IMR-90 (cell line): ENCODE results near the gene MAGI1. TPM values are rescaled to one million over a fixed set of nuclear protein-coding genes. Genes with fewer than 3 reads are reported as not detected.

Source experiments
- ATAC-seq: fragments of 200-7000 bp; cut with Tn5 transposase; 2 replicates; pipeline ENCODE4 v1.9.1; 2020; ENCODE audit warnings: low read depth, mild to moderate bottlenecking, moderate library complexity
- BruUV-seq: library from RNA; stranded (reverse); fragments of 400-500 nt; replicated peaks from 2 replicates; lab custom pipeline; 2021; lab: Mats Ljungman, UMichigan
- CTCF ChIA-PET: fragments of 300-600 bp; formaldehyde crosslinking; extraction: SDS; loops from one replicate; lab custom pipeline; 2021; ENCODE audit warnings: antibody characterized with exemption; lab: Yijun Ruan, JAX
- POLR2A ChIA-PET: fragments of 300-600 bp; sonication (Branson Sonifier 250); formaldehyde crosslinking; loops from one replicate; lab custom pipeline; 2022; ENCODE audit warnings: antibody characterized with exemption; ENCODE audit not compliant: unreplicated experiment; lab: Charles Lee
- DNase-seq: peaks from one replicate; pipeline ENCODE4 v3.0.0; 2013
- H2AFZ ChIP-seq: replicated peaks from 2 replicates; pipeline ENCODE3; 2013; ENCODE audit warnings: low read length, mild to moderate bottlenecking; ENCODE audit not compliant: poor library complexity
- H2AK5ac ChIP-seq: 2 replicates; pipeline ENCODE4 v1.6.1; 2013; ENCODE audit warnings: low read depth, low read length, inconsistent platforms
- H2AK9ac ChIP-seq: replicated peaks from 2 replicates; pipeline ENCODE3; 2013; ENCODE audit warnings: mild to moderate bottlenecking, low read depth, low read length, moderate library complexity; ENCODE audit not compliant: poor library complexity
- H2BK120ac ChIP-seq: 2 replicates; pipeline ENCODE4 v1.6.1; 2013; ENCODE audit warnings: low read depth, low read length, inconsistent platforms
- H2BK15ac ChIP-seq: 3 replicates; pipeline ENCODE4 v1.6.1; 2013; ENCODE audit warnings: low read depth, low read length, inconsistent platforms
- H2BK20ac ChIP-seq: 2 replicates; pipeline ENCODE4 v1.6.1; 2013; ENCODE audit warnings: low read depth, mild to moderate bottlenecking, inconsistent platforms, low read length, moderate library complexity
- H2BK5ac ChIP-seq: 2 replicates; pipeline ENCODE4 v1.6.1; 2013; ENCODE audit warnings: mild to moderate bottlenecking, low read depth, low read length, inconsistent platforms; ENCODE audit not compliant: poor library complexity, severe bottlenecking
- H3K14ac ChIP-seq: replicated peaks from 2 replicates; pipeline ENCODE4 v1.6.1; 2013; ENCODE audit warnings: low read depth, low read length, inconsistent platforms
- H3K18ac ChIP-seq: 2 replicates; pipeline ENCODE4 v1.6.1; 2013; ENCODE audit warnings: low read depth, low read length, control low read depth
- H3K23ac ChIP-seq: 2 replicates; pipeline ENCODE4 v1.6.1; 2013; ENCODE audit warnings: low read depth, low read length, inconsistent platforms
- H3K27ac ChIP-seq: 2 replicates; pipeline ENCODE4 v1.5.1; 2013; ENCODE audit warnings: mild to moderate bottlenecking, control low read depth, low read length; ENCODE audit not compliant: insufficient read depth
- H3K27me3 ChIP-seq: 2 replicates; pipeline ENCODE4 v1.6.1; 2013; ENCODE audit warnings: low read length; ENCODE audit not compliant: control insufficient read depth, insufficient read depth
- H3K36me3 ChIP-seq: 2 replicates; pipeline ENCODE4 v1.6.1; 2013; ENCODE audit warnings: low read length, mixed read lengths; ENCODE audit not compliant: control insufficient read depth, insufficient read depth
- H3K4ac ChIP-seq: 2 replicates; pipeline ENCODE4 v1.6.1; 2013; ENCODE audit warnings: low read depth, low read length, inconsistent platforms
- H3K4me1 ChIP-seq: 2 replicates; pipeline ENCODE4 v1.6.1; 2013; ENCODE audit warnings: low read length, mixed read lengths; ENCODE audit not compliant: control insufficient read depth, insufficient read depth
- H3K4me2 ChIP-seq: 2 replicates; pipeline ENCODE4 v1.6.1; 2013; ENCODE audit warnings: low read depth, mild to moderate bottlenecking, control low read depth, low read length, moderate library complexity
- H3K4me3 ChIP-seq: 2 replicates; pipeline ENCODE4 v1.5.1; 2013; ENCODE audit warnings: low read depth, mild to moderate bottlenecking, control low read depth, low read length, moderate library complexity; ENCODE audit not compliant: insufficient read depth
- H3K56ac ChIP-seq: 2 replicates; pipeline ENCODE4 v1.6.1; 2013; ENCODE audit warnings: low read length, inconsistent platforms; ENCODE audit not compliant: insufficient read depth; ENCODE audit errors: extremely low read depth
- H3K79me1 ChIP-seq, 2 experiments: 2 replicates each; pipeline ENCODE4 v1.6.1; 2013; ENCODE audit warnings: low read length in 2 of 2, inconsistent platforms in 1 of 2, low read depth in 1 of 2
- H3K9ac ChIP-seq: 2 replicates; pipeline ENCODE4 v1.6.1; 2013; ENCODE audit warnings: low read depth, low read length, control low read depth
- H3K9me1 ChIP-seq: 2 replicates; pipeline ENCODE4 v1.6.1; 2013; ENCODE audit warnings: low read length, inconsistent platforms; ENCODE audit not compliant: insufficient read depth
- H3K9me3 ChIP-seq: 2 replicates; pipeline ENCODE4 v1.6.1; 2013; ENCODE audit warnings: low read length; ENCODE audit not compliant: control insufficient read depth, insufficient read depth
- H4K20me1 ChIP-seq: 2 replicates; pipeline ENCODE4 v1.6.1; 2013; ENCODE audit warnings: low read length, inconsistent platforms; ENCODE audit not compliant: insufficient read depth
- H4K5ac ChIP-seq: 2 replicates; pipeline ENCODE4 v1.6.1; 2013; ENCODE audit warnings: mild to moderate bottlenecking, low read depth, low read length, control low read depth
- H4K8ac ChIP-seq, 2 experiments: 2 replicates each; pipeline ENCODE4 v1.6.1; 2013; ENCODE audit warnings: low read depth in 2 of 2, low read length in 2 of 2, control low read depth in 1 of 2, inconsistent platforms in 1 of 2
- H4K91ac ChIP-seq: 2 replicates; pipeline ENCODE4 v1.6.1; 2013; ENCODE audit warnings: low read depth, low read length, inconsistent platforms; ENCODE audit not compliant: insufficient read depth
- BHLHE40 ChIP-seq: fragments of 150-350 bp; IDR thresholded peaks from 2 replicates; pipeline ENCODE4 v1.6.1; 2016; ENCODE audit warnings: mild to moderate bottlenecking, low read depth, low read length
- CEBPB ChIP-seq: IDR thresholded peaks from 2 replicates; pipeline ENCODE4 v1.6.1; 2012; ENCODE audit warnings: low read depth, low read length, improper control_type of control experiment
- CHD1 ChIP-seq: IDR thresholded peaks from 2 replicates; pipeline ENCODE4 v1.6.1; 2012; ENCODE audit warnings: low read depth, low read length, improper control_type of control experiment
- ELK1 ChIP-seq: fragments of 150-350 bp; IDR thresholded peaks from 2 replicates; pipeline ENCODE4 v1.6.1; 2016; ENCODE audit warnings: low read depth, mild to moderate bottlenecking, low read length, moderate library complexity, borderline replicate concordance
- FOS ChIP-seq: fragments of 150-350 bp; IDR thresholded peaks from 2 replicates; pipeline ENCODE4 v1.6.1; 2016; ENCODE audit warnings: low read depth, low read length
- MAFK ChIP-seq: IDR thresholded peaks from 2 replicates; pipeline ENCODE4 v1.6.1; 2012; ENCODE audit warnings: low read depth, low read length, improper control_type of control experiment
- MAZ ChIP-seq: IDR thresholded peaks from 2 replicates; pipeline ENCODE4 v1.6.1; 2012; ENCODE audit warnings: low read depth, mild to moderate bottlenecking, low read length, improper control_type of control experiment, moderate library complexity, borderline replicate concordance
- MXI1 ChIP-seq: IDR thresholded peaks from 2 replicates; pipeline ENCODE4 v1.6.1; 2012; ENCODE audit warnings: low read depth, mild to moderate bottlenecking, low read length, moderate library complexity, borderline replicate concordance
- NFE2L2 ChIP-seq: fragments of 150-350 bp; IDR thresholded peaks from 2 replicates; pipeline ENCODE4 v1.6.1; 2016; ENCODE audit warnings: low read depth, mild to moderate bottlenecking, low read length
- POLR2A ChIP-seq: IDR thresholded peaks from 2 replicates; pipeline ENCODE4 v1.6.1; 2012; ENCODE audit warnings: mild to moderate bottlenecking, low read depth, low read length
- RAD21 ChIP-seq: IDR thresholded peaks from 2 replicates; pipeline ENCODE4 v1.6.1; 2012; ENCODE audit warnings: low read length, improper control_type of control experiment
- RCOR1 ChIP-seq: IDR thresholded peaks from 2 replicates; pipeline ENCODE4 v1.6.1; 2012; ENCODE audit warnings: mild to moderate bottlenecking, low read length, improper control_type of control experiment; ENCODE audit not compliant: insufficient replicate concordance
- RFX5 ChIP-seq: IDR thresholded peaks from 2 replicates; pipeline ENCODE4 v1.8.0; 2012; ENCODE audit warnings: low read depth, mild to moderate bottlenecking, low read length, moderate library complexity
- SMC3 ChIP-seq: fragments of 150-350 bp; IDR thresholded peaks from 2 replicates; pipeline ENCODE4 v1.6.1; 2016; ENCODE audit warnings: low read depth, mild to moderate bottlenecking, antibody characterized with exemption, low read length, moderate library complexity
- USF2 ChIP-seq: fragments of 150-350 bp; IDR thresholded peaks from 2 replicates; pipeline ENCODE4 v1.6.1; 2017; ENCODE audit warnings: mild to moderate bottlenecking, antibody characterized with exemption, low read length, low read depth
- WGBS, 2 experiments: methylation state at CpG; one replicate each; pipeline versions ENCODE4 v1.1.5 to v1.1.7; 2013; ENCODE audit warnings: missing lambda C conversion rate in 2 of 2; ENCODE audit not compliant: insufficient read length in 1 of 2; ENCODE audit errors: extremely low coverage in 2 of 2; 5-methylcytosine and 5-hydroxymethylcytosine counted together
- dilution Hi-C: fragments of 300-500 bp; cut with HindIII; formaldehyde crosslinking; loops from one replicate; pipeline ENCODE4 v1.14.3; 2018; ENCODE audit warnings: low sequenced_read_pairs; ENCODE audit not compliant: unreplicated experiment
- in situ Hi-C: fragments of 300-500 bp; cut with MboI; formaldehyde crosslinking; loops from 3 replicates; pipeline ENCODE4 v1.14.3; 2019; ENCODE audit warnings: low sequenced_read_pairs, inconsistent platforms, mixed read lengths
- intact Hi-C: fragments of 100-400 bp; cut with micrococcal nuclease; formaldehyde crosslinking; loops from 2 replicates; pipeline ENCODE4 v1.10.0; 2022
- polyA plus RNA-seq, 3 experiments: library from polyadenylated mRNA; depleted of rRNA; stranded (reverse); fragments of >200 nt; gene quantifications; 2 replicates each; pipeline ENCODE4 v1.2.3, GENCODE V29; 2012; ENCODE audit warnings: low replicate concordance in 1 of 3
- total RNA-seq: library from RNA; depleted of rRNA; stranded (reverse); fragments of >200 nt; gene quantifications from 2 replicates; pipeline ENCODE4 v1.2.3, GENCODE V29; 2012
- TF ChIP-seq, protein P1 (sequence below): conservative IDR thresholded peaks from 2 replicates; pipeline ENCODE4 v1.5.1; 2012; ENCODE audit warnings: mild to moderate bottlenecking, low read depth, low read length, improper control_type of control experiment

The MAGI1 gene
- total and polyA plus RNA-seq, 2 of the 4 experiments (the other 2 are of a cell fraction) = 14.5 to 24.2 TPM

- in situ Hi-C loops (no loop called here), intact Hi-C loops (no loop called here), dilution Hi-C loops (no loop called here)
- H4K20me1 ChIP-seq = peaks cover 13% of the 10 kb centered on the region; the same call in 1 of the 2 replicates
- H2AK9ac ChIP-seq = no peak overlapping the region
- H3K23ac ChIP-seq = no peak overlapping the region
- no peak overlapping the region for H3K56ac ChIP-seq
- 100% methylated on average over 1 of the region's 6 CpGs; no CpG with 5 or more reads in 1 of the 2 experiments for WGBS, 2 experiments
- H4K91ac ChIP-seq = 0 out of 2 replicates have a peak overlapping the region, but pooled peaks have one; percentile 15
- no peak overlapping the region for H3K4me2 ChIP-seq
- ChIA-PET POLR2A (no interaction called here), CTCF (no interaction called here)
- H3K27ac ChIP-seq = no peak overlapping the region
- DNase-seq = no peak
- no peaks in the 10 kb centered on the region for H3K27me3 ChIP-seq
- H3K4me3 ChIP-seq = no peak overlapping the region
- H4K8ac ChIP-seq = peak overlapping the region in 1 of 2 experiments; percentile 3; a peak in 1 of 4 replicates
- no peak for ATAC-seq
- peak overlapping the region; percentile 55; the same call in 1 of the 2 replicates for H3K4ac ChIP-seq
- no peak overlapping the region for H4K5ac ChIP-seq
- no peak overlapping the region; the same call in 1 of the 2 replicates for H3K18ac ChIP-seq
- H2BK20ac ChIP-seq = peak overlapping the region; percentile 41; the same call in 1 of the 2 replicates
- H3K9ac ChIP-seq = no peak overlapping the region
- 0 out of 2 replicates have a peak overlapping the region, but pooled peaks have one; percentile 12 for H3K14ac ChIP-seq
- no peak overlapping the region for H2AFZ ChIP-seq
- H3K9me1 ChIP-seq = peaks cover 4% of the 10 kb centered on the region; the same call in 1 of the 2 replicates
- no peak overlapping the region; the same call in 1 of the 2 replicates for H2BK120ac ChIP-seq
- no TSS peak for BruUV-seq
- H3K36me3 ChIP-seq = no peaks in the 10 kb centered on the region
- H2BK15ac ChIP-seq = no peak overlapping the region
- peaks cover 19 to 61% of the 10 kb centered on the region in 2 experiments for H3K79me1 ChIP-seq
- peaks cover 8% of the 10 kb centered on the region for H3K4me1 ChIP-seq
- no peaks in the 10 kb centered on the region for H3K9me3 ChIP-seq
- no peak overlapping the region; the same call in 1 of the 2 replicates for H2AK5ac ChIP-seq
- no peak for TF ChIP-seq MAZ
- no peak for TF ChIP-seq MAFK
- TF ChIP-seq CEBPB = no peak
- TF ChIP-seq CHD1 = no peak
- TF ChIP-seq USF2 = no peak
- TF ChIP-seq RAD21 = no peak
- no peak for TF ChIP-seq NFE2L2
- TF ChIP-seq FOS = no peak
- no peak for TF ChIP-seq MXI1
- TF ChIP-seq, protein P1, sequence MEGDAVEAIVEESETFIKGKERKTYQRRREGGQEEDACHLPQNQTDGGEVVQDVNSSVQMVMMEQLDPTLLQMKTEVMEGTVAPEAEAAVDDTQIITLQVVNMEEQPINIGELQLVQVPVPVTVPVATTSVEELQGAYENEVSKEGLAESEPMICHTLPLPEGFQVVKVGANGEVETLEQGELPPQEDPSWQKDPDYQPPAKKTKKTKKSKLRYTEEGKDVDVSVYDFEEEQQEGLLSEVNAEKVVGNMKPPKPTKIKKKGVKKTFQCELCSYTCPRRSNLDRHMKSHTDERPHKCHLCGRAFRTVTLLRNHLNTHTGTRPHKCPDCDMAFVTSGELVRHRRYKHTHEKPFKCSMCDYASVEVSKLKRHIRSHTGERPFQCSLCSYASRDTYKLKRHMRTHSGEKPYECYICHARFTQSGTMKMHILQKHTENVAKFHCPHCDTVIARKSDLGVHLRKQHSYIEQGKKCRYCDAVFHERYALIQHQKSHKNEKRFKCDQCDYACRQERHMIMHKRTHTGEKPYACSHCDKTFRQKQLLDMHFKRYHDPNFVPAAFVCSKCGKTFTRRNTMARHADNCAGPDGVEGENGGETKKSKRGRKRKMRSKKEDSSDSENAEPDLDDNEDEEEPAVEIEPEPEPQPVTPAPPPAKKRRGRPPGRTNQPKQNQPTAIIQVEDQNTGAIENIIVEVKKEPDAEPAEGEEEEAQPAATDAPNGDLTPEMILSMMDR = no peak
- no peak for TF ChIP-seq RFX5
- TF ChIP-seq POLR2A = no peak
- no peak for TF ChIP-seq RCOR1
- TF ChIP-seq BHLHE40 = no peak
- TF ChIP-seq SMC3 = no peak
- TF ChIP-seq ELK1 = no peak
- H2BK5ac ChIP-seq = peak overlapping the region; percentile 13
These were observed 148.4 kb downstream of the MAGI1 start for GRCh38 chr3:65890328-65890727.
